ENCODE data around the gene AGTR1.
"Not testable (repeated sequence)": the region's sequence is repeated elsewhere in the genome, so short reads cannot be mapped to it uniquely, and the experiment has no call there.

The AGTR1 gene

GRCh38 chr3:148763986-148764935, 66.6 kb downstream of the AGTR1 start:
- TF ChIP-seq CTCF (IDR thresholded peaks at IDR 0.05; ENCODE audit: low read length, missing control alignments) = no peak
- no peak for DNase-seq (ENCODE audit: low read depth)
- H3K4me3 ChIP-seq (replicated peaks; ENCODE audit: low read depth, low read length) = no peak overlapping the region

- H3K4me3 ChIP-seq (replicated peaks; ENCODE audit: low read depth, low read length) = no peak overlapping the region
- DNase-seq (ENCODE audit: low read depth) = no peak
- TF ChIP-seq CTCF (IDR thresholded peaks at IDR 0.05; ENCODE audit: low read length, missing control alignments) = no peak
Measured at GRCh38 chr3:148772361-148772760, 74.7 kb downstream of the AGTR1 start.

GRCh38 chr3:148772835-148773234, 75.1 kb downstream of the AGTR1 start:
- no peak overlapping the region for H3K4me3 ChIP-seq (replicated peaks; ENCODE audit: low read depth, low read length)
- no peak for DNase-seq (ENCODE audit: low read depth)
- TF ChIP-seq CTCF (IDR thresholded peaks at IDR 0.05; ENCODE audit: low read length, missing control alignments) = no peak

- no peak for DNase-seq (ENCODE audit: low read depth)
- TF ChIP-seq CTCF (IDR thresholded peaks at IDR 0.05; ENCODE audit: low read length, missing control alignments) = no peak
- no peak overlapping the region for H3K4me3 ChIP-seq (replicated peaks; ENCODE audit: low read depth, low read length)
Measured at GRCh38 chr3:148773805-148774204, 76.1 kb downstream of the AGTR1 start.

- no peak for TF ChIP-seq CTCF (IDR thresholded peaks at IDR 0.05; ENCODE audit: low read length, missing control alignments)
- no peak for DNase-seq (ENCODE audit: low read depth)
- no peak overlapping the region for H3K4me3 ChIP-seq (replicated peaks; ENCODE audit: low read depth, low read length)
Measured at GRCh38 chr3:148778926-148779325, 81.2 kb downstream of the AGTR1 start.

GRCh38 chr3:148785026-148785425, 87.3 kb downstream of the AGTR1 start:
- H3K4me3 ChIP-seq (replicated peaks; ENCODE audit: low read depth, low read length); DNase-seq (ENCODE audit: low read depth): not testable (repeated sequence)

GRCh38 chr3:148786159-148786558, 88.5 kb downstream of the AGTR1 start:
- DNase-seq (ENCODE audit: low read depth); H3K4me3 ChIP-seq (replicated peaks; ENCODE audit: low read depth, low read length): not testable (repeated sequence)

GRCh38 chr3:148789146-148789545, 91.4 kb downstream of the AGTR1 start:
- no peak for DNase-seq (ENCODE audit: low read depth)
- no peak overlapping the region for H3K4me3 ChIP-seq (replicated peaks; ENCODE audit: low read depth, low read length)
- no peak for TF ChIP-seq CTCF (IDR thresholded peaks at IDR 0.05; ENCODE audit: low read length, missing control alignments)
